ENCODE measurements around the gene PRMT3.

- TF ChIP-seq CTCF (optimal IDR thresholded peaks at IDR 0.05 in 1 of 3, IDR thresholded peaks at IDR 0.05 in 1 of 3, conservative IDR thresholded peaks at IDR 0.05 in 1 of 3; ENCODE audit: extremely low read depth in 1 of 3, insufficient read depth in 2 of 3, low read length in 3 of 3) (no peak), EZH2 (IDR thresholded peaks at IDR 0.05; ENCODE audit: low read length) (no peak)
Measured at GRCh38 chr11:20417771-20418170, 30.3 kb downstream of the PRMT3 start.
